ENCODE results near the gene GNAS-AS1.

GNAS-AS1 gene

DNA sequence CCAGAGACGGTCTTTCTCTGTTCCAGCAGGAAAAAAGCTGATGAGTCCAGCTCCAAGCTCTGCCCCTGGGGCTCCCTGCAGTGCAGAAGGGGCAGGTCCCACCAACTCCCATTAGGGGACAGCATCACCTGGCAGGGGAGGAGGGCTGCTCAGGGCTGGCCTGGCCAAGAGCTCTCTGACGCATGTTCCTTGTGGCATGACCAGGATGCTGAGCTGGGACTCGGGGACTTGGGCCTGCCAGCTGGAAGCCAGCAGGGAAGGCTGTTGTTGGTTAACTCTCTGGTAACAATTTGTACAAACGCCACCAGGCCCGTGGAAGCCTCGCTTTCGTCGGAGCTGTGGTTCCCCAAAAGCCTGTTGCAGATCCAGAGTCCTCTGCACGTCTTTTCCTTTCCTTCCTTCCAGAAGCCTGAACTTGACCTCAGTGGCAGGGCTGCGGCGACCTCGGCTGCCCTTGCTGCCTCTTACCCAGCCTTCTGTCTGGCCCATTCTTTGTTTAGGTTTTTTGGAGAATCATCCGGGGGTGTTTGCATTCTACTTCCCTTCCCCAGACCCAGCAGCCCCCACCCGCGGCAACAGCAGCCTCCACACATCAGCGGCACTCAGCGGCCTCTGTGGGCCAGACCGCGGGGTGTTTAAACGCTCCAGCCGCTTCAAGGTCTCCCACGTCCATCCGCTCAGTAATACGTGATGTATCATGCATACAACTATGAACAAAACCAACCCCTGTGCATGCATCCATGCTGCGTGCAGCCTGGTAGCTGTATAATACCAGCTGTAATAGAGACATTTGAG, 63.3 kb downstream of the GNAS-AS1 start:
- no peak for DNase-seq (ENCODE audit: low read depth in 1 of 2, low spot score in 1 of 2)

DNA sequence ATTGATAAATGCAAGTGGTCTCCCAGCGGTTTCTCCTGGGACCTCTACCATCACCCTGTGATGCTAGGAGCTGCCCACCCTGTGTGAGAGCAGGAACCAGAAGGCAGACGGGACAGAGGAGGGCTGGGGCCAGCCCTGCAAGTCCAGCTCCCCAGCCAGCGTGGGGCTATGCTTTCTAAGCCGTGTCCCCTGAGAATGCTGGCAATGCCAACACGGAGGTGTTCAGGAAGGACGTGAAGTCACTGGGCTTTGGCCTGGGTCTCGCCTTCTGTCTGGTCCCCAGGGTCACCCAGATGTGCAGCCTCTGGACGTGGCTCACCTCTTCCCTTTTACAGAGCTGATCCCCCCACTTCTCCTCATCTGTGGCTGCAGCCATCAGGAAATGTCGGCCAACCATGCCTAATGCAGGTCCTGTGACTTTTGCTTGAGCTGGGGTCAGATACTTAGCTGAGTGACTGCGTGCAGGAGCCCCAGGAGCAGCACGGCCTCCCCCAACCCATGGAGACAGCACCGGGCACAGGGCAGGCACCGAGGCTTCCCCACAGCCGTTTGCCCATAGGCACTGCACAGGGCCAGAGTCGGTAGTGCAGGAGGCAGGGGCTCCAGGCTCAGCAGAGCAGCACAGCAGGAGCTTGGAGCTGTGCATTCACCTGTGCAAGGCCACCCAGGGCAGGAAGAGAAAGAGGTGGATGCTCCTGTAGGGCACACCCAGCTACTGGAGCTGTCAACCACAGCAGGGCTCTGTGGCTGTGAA, 66.2 kb downstream of the GNAS-AS1 start:
- no peak for DNase-seq (ENCODE audit: low read depth in 1 of 2, low spot score in 1 of 2)

- DNase-seq (ENCODE audit: low read depth in 1 of 2, low spot score in 1 of 2), result no peak
Measured at GRCh38 chr20:58783511-58784011, 67.1 kb downstream of the GNAS-AS1 start.

GRCh38 chr20:58781138-58781537, 69.6 kb downstream of the GNAS-AS1 start:
- DNase-seq (ENCODE audit: low read depth in 1 of 2, low spot score in 1 of 2), result no peak

DNA sequence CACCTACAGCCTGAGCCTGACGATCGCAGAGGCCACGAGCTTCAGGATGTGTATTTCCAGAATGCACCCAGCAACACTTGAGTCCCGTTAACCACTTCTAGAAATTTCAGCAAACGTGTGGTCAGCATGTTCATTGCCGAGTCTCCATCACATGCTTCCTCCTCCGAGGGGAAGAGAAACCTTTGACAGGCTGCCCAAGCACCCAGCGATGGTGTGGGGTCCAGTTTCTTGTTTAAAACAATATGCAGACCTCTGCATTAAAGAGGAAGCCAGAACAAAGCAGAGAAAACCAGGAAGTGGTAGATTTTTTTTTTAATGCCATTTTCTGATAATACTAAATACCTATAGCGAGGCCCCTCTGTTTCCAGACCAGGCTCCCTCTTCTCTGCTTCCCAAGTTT, 71.9 kb downstream of the GNAS-AS1 start:
- DNase-seq (ENCODE audit: low read depth in 1 of 2, low spot score in 1 of 2), result no peak

DNA sequence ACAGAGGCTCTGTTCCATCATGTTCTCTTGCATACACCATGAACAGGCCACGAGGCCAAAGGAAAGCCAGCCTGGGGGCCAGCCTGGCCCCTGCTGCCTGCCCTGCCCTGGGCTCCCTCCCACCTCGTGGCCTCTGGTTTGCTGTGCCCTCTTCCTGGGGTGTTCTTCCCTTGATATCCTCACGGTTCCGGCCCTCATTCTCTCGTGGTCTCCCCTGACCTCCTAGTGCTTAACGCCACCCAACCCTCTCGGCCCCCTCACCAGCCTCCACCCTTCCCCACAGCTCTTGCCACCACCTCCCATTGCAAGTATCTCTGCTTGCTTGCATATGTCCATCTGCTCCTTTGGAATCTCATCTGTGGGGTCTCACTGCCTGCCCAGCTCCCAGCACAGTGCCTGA, 73.0 kb downstream of the GNAS-AS1 start:
- DNase-seq (ENCODE audit: low read depth in 1 of 2, low spot score in 1 of 2), result no peak

DNA sequence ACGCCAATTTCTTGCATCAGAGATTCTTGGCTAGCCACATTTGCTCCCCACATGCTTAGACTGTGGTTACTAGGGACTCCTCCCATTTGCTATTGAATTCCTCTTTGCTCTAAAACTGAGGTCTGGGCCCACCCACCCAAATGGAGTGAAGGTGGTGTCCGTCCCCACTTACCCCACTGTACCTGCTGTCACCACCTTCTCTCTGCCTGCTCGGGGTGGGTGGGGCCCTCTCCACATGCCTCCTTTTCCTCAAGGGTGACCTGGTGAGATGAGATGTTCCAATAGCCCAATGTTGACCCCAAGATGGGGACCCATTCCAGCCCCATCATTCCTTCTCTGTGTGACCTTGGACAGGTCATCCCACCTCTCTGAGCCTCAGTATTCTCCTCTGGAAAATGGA, 74.6 kb downstream of the GNAS-AS1 start:
- no peak for DNase-seq (ENCODE audit: low read depth in 1 of 2, low spot score in 1 of 2)

GRCh38 chr20:58775371-58775770, 75.3 kb downstream of the GNAS-AS1 start:
- no peak for DNase-seq (ENCODE audit: low read depth in 1 of 2, low spot score in 1 of 2)

DNA sequence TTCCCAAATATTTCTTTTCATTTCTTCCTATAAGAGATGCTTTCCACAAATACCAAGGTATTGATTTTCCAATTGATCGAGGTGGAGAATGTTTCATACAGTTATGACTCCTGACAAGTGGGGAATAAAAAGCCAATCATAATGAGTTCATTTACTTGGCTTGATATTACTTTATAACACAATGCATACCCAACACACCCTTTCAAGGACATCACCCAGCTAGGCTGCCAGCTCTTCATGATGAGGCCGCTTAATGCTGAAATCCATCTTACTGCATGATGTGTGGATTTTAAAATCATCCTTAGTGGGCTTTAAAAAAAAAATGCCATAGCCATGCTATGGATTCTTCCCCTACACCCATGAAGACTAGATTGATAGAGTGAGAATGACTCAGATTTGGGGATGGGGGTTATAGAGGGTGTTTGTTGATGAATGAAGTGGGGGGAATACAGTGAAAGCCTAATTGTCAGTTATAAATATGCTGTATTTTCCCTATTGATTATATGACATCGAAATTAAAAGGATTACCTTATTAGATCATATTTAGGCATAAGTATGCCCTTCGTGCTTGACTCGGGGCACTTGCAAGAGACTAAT, 75.9 kb downstream of the GNAS-AS1 start:
- DNase-seq (ENCODE audit: low read depth in 1 of 2, low spot score in 1 of 2), result no peak

DNA sequence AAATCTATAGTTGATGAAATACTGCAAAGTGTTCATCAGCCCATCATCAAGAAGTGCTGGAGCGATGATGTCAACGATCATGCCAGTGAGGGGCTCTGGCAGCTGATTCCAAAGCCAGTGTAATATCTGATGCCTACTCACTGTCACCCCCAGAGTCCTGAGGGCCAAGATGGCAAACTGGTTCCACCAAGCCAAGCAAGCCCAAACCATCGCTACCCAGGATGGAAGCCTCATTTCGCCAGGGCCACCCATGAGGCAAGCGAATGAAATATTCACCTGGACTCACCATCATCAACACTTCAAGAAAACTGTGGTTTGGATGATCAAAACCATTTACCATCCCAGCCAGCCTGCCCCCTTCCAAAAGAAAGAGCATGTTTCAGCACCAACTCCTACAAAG, 76.5 kb downstream of the GNAS-AS1 start:
- DNase-seq (ENCODE audit: low read depth in 1 of 2, low spot score in 1 of 2), result no peak

- DNase-seq (ENCODE audit: low read depth in 1 of 2, low spot score in 1 of 2), result no peak
Measured at GRCh38 chr20:58772786-58773185, 77.9 kb downstream of the GNAS-AS1 start.

All from stimulated activated CD4-positive, alpha-beta T cell treated with anti-CD3 and anti-CD28 coated beads, Interleukin-15, amount 100 ng/mL, for 1 hour (primary cell).